HG03520 (cell line): ENCODE data around the gene KDM3B.
"Not testable (repeated sequence)": the region's sequence is repeated elsewhere in the genome, so short reads cannot be mapped to it uniquely, and the experiment has no call there.

Source experiments
- ATAC-seq: cut with Tn5 transposase; IDR thresholded peaks from one replicate; pipeline ENCODE4 v1.9.1; 2021; ENCODE audit warnings: mild to moderate bottlenecking, moderate library complexity; ENCODE audit not compliant: unreplicated experiment

KDM3B gene

DNA sequence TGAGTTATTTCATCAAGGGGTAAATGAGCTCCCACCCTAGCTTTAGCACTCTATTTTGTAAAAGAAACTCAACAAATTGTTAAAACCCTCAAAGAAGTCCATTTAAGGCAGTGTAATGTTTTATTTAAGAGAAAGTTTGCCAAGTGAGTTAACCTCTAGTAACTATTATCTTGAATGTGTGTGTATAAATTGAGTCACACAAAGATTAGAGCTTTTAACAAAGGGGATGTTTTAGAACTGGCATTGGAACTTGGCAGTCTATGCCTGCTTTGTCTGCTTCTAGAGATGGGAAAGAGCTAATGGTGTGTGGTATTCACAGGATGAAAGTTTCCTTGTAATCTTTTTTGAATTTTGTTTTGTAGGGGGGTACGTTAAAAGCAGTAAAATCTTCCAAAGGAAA is 33.2 kb downstream of the KDM3B start:
- no peak for ATAC-seq

DNA sequence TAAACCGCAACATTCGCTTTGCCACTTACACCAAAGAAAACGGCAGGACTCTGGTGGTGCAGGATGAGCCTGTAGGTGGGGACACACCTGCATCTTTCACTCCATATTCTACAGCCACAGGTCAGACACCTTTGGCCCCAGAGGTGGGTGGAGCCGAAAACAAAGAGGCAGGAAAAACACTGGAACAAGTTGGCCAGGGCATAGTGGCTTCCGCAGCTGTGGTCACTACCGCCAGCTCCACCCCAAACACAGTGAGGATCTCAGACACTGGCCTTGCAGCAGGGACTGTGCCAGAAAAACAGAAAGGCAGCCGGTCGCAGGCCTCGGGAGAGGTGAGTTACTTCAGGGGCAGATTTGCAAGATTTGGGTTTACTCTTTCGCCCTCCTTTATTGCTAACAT is 33.8 kb downstream of the KDM3B start:
- no peak for ATAC-seq

DNA sequence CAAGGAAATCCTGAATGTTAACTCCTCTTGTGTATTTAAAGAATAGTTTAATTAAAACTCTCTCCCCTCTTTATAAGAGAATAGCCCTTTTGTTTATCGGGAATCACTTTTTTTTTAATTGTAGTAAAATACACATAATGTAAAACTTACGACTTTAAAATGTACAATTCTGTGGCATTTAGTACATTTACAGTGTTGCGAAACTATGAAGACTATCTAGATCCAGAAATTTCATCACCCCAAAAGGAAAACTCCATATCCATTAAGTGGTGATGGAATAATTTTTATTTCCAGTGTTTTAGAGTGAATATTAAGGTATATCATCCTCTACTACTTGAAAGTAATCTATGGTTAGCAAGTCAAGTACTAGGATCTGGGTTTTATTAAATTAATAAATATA is 36.8 kb downstream of the KDM3B start:
- no peak for ATAC-seq

DNA sequence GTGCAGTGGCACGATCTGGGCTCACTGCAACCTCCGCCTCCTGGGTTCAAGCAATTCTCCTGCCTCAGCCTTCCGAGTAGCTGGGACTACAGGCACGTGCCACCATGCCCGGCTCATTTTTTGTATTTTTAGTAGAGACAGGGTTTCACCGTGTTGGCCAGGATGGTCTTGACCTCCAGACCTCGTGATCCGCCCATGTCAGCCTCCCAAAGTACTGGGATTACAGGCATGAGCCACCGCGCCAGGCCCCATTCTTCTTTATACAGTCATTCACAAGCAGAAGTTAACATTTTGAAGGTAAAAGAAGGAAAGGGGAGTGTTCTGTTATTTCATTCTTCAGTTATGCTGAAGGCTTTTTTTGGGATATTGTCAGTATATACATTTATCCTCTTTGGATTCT is 37.4 kb downstream of the KDM3B start:
- ATAC-seq, result not testable (repeated sequence)

DNA sequence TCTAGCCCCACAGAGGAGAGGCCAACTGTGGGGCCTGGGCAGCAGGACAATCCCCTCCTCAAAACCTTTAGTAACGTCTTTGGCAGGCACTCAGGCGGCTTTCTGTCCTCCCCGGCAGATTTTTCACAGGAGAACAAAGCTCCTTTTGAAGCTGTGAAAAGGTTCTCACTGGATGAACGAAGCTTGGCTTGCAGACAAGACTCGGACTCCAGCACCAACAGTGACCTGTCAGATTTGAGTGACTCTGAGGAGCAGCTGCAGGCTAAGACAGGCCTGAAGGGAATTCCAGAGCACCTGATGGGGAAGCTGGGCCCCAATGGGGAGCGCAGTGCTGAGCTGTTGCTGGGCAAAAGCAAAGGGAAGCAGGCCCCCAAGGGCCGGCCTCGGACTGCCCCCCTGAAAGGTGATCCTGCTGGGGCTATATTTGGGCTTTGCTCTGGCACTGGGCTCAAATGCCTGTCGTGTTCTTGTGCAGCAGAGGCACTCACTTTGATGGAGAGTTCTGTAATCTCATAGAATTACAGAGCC is 39.4 kb downstream of the KDM3B start:
- no peak for ATAC-seq

DNA sequence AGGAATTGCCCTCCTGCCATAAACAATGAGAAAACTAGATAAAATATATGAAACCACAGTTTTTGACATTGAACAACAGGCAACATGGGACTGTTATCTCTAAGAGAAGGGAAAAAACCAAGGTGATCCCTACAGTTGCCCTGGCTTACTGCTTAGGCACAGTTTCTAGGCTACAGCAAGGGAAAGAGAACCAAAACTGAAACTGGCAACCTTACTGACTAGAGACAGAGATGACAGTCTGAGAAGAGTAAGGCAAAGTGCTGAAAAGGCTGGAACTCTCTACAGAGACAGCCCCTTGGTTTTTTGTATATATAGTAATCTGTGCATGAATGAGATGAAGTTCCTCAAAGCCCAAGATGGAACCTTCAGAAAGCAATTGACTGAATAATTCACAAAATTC is 50.2 kb downstream of the KDM3B start:
- ATAC-seq, result no peak

DNA sequence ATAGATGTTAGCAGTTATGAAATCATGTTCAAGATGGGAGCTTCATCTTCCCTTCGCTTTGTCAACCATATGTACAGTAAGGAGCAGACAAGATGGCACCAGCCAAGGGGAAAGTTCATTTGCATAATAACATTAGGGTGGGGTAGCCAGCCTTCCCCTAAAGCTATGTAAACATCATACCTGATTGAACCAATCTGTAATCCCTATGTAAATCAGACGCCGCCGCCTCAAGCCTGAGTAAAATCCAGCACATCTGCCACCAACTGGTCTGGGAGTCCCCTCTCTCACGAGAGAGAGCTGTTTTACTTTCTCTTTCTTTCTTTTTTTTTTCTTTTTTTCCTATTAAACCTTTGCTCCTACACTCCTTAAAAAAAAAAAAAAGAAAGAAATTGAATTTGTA is 55.5 kb downstream of the KDM3B start:
- no peak for ATAC-seq

DNA sequence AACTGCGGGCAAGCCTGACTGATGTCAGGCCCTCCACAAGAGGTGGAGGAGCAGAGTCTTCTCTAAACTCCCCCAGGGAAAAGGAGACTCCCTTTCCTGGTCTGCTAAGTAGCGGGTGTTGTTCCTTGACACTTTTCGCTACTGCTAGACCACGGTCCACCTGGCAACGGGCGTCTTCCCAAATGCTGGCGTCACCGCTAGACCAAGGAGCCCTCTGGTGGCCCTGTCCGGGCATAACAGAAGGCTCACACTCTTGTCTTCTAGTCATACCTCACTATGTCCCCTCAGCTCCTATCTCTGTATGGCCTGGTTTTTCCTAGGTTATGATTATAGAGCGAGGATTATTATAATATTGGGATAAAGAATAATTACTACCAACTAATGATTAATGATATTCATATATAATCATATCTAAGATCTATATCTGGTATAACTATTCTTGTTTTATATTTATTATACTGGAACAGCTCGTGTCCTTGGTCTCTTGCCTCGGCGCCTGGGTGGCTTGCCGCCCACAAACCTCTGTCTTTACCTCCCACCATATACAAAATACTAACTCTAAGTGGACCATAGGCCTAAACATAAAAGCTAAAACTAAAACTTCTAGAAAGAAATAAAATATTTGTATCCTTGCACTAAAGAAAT is 58.6 kb downstream of the KDM3B start:
- not testable (repeated sequence) for ATAC-seq

DNA sequence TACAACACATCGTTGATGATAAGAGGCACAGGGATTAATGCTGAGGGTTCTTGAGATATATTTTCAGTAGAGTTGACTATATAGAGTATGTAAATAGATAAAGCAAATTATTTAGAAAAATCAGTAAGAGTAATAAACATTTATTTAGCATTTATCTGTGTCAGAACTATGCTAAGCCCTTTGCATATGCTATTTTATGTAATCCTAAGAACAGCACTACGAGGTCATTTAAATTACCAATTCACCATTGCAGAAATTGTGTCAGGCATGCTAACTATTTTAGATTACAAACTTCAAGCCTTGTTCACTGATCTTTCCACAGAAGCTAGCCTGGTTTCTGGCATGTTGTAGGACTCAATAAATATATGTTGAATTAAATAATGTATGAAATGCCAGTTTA is 66.0 kb downstream of the KDM3B start:
- no peak for ATAC-seq

DNA sequence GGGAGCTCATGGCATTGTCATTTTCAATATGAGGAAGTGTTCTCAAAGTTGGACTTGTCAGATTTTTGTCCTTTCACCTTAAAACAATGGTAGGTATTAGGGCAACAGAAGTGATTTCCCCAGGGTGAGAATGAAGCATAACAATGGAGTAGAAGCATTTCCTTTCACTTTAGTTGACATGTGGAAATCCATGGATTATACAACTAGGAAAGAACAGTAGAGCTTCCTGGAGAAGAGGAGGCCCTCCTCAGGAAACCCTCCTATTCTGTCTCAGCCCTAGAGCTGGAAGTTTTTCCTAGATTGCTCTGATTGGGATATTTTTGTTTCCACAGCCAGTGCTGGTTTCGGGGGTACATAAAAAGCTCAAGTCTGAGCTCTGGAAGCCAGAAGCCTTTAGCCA is 72.6 kb downstream of the KDM3B start:
- no peak for ATAC-seq

DNA sequence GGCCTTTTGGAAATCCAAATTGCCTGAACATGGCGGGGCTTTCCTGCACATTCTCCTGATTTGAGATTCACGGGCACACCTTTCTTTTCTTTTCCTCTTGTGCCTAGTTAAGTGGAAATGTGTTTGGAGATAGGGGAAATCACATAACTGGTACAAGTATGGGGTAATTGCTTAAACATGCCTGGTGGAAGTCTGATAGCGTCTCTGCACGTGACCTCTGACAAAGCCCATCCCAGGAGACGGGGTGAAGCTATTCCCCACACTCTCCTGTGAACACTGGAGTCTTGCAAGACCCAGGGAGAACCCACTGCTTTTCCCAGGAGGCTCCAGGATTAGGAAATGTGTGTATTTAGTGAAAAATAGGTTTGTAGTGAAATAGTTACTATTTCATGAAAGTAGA is 83.5 kb downstream of the KDM3B start:
- ATAC-seq, result no peak

DNA sequence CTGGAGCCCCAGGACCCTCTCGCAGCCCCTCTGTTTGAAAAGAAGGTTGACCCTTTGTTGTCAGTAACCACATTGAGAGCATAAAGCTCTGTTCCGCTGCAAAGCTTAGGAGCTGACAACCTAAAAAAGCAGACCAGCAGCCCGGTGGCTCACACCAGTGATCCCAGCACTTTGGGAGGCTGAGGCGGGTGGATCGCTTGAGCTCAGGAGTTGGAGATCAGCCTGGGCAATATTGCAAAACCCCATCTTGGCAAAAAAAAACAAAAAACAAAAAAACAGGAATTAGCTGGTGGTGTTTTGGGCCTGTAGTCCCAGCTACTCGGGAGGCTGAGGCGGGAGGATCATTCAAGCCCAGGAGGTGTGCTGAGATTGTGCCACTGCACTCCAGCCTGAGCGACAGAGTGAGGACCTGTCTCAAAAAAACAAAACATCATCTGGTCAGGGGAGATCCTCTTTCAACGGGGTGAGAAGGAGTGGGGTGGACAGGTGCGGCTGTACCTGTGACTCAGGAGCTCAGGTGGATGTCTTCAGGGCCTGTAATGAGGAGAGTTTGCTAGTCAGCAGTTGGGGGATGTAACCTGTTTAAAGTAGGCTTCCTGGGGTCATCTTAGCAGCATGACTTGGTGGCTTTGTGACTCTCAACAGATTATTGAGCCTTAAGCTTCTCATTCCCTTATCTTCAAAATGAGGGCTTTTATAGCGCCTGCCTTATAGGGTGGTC is 85.7 kb downstream of the KDM3B start:
- no peak for ATAC-seq

DNA sequence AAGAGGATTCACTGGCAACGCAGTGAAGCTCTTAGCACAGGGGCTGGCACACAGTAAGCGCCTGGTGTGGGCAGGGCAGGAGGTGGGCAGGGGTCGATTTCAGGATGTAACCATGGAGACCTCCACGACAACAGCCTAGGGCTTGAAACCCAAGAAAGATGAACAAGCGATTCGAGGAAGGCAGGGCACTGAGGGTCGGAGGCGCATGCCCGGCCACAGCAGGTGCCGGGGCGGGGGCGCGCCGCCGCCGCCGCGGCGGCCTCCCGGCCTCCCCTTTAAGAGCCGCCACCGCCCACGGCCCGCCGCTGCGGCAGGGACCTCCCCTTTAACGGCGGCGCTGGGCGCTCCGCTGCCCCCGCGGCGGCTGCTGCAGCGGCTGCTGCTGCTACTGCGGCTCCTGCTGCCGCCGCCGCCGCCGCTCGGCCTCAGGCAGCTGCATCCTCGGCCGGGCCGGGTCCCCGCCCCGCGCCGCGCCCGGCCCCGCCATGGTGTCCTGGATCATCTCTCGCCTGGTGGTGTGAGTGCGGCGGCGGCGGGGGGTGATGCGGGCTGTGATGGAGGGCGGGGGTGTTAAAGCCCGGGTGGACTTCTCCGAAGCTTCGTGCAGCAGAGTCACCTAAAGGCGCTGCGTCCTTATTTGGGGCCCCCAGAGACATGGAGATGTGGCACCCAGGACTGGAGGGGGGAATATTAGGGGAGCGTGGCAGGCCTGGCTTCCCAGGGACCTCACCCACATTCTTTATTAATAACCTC is 86.4 kb downstream of the KDM3B start, which contains the start of gene REEP2:
REEP2 (plus strand) TSS at position 334 of the 753 bp plus-strand sequence; CDS start at position 486, 152 bp downstream.
- ATAC-seq, result peak; percentile 79

DNA sequence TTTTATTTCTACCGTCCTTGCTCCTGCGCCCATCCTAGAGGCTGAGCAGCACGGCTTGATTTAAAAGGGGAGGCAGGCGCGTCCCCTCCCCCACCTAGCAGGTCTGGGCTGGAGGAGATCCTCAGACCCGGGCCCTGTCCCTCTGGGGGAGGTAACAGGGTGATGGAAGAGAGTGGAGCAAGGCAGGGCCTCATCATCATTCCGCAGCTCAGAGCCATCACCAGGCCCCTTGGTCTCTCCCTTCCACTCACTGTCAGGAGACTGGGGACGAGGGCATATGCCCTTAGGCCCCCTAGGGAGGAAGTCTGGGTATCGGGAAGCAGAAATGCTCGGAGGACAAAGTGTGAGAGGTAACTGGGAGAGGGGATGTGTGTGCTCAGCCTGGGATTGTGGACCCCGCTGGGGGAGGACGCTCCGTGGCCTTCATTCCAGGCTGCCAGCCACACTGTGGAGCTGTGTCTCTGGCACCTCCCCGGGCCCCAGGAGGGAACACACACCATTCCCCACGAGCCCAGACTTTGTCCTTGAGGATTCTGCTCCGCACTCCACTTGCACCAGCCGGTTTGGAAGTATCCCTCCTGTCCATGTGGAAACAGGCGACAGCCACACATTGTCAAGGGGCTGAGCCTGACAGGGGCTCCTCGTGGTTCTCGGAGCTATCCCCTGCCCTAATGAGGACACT is 87.1 kb downstream of the KDM3B start:
- no peak for ATAC-seq

DNA sequence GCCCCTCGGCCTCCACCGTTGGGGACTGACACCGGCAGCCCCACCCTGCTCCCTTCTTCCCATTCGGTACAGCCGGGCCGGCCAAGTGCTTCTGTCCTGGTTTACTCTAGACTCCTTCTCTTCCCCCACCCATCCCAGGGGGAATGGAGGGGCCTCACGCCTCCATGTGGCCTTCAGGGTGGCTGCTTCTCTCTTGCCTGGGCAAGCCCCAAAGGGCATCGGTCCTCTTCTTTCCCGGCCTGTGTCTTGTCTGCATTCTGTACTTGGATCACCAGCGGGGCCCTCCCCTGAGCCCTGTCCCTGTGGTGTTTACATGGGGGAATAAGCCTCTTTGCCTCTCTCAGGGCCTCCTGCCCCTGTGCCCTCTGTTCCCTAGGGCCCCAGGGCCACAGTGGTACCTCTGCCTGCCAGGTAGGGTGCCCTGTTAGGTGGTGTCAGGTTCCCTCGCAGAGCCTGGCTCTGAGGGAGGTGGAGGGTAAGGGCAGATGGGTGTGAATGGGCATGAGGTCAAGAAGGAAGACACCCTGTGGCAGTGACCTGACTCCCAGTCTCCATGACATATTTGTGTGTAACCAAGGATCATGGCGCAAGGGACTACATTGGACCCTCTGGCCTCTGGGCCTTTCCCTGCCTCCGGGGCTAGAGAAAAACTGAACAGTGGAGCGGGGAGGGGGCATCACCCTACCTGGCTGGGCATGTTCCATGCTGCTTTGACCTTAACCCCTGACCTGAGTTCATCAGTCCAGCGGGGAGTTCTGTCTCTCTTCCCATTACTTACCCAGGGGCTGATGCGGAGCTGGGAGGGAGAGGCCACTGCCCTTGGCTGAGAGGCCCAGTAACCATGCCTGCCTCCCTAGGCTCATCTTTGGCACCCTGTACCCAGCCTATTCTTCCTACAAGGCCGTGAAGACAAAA is 87.9 kb downstream of the KDM3B start:
- no peak for ATAC-seq

DNA sequence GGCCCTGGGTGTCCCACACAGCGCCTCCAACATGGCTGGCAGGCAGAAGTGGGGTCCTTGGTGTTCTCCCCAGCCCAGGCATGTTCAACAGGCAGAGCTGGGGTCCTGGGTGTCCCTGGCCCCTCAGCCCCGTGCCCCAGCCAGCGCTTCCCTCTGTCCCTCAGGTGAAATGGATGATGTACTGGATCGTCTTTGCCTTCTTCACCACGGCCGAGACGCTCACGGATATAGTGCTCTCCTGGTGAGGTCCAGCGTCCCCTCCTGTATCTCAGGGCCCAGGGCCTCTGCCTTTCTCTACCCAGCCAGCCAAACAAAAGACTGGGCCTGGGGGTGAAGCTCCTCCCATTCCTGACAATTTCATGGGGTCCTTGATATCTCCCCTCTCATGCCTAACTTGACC is 88.7 kb downstream of the KDM3B start:
- ATAC-seq, result no peak

DNA sequence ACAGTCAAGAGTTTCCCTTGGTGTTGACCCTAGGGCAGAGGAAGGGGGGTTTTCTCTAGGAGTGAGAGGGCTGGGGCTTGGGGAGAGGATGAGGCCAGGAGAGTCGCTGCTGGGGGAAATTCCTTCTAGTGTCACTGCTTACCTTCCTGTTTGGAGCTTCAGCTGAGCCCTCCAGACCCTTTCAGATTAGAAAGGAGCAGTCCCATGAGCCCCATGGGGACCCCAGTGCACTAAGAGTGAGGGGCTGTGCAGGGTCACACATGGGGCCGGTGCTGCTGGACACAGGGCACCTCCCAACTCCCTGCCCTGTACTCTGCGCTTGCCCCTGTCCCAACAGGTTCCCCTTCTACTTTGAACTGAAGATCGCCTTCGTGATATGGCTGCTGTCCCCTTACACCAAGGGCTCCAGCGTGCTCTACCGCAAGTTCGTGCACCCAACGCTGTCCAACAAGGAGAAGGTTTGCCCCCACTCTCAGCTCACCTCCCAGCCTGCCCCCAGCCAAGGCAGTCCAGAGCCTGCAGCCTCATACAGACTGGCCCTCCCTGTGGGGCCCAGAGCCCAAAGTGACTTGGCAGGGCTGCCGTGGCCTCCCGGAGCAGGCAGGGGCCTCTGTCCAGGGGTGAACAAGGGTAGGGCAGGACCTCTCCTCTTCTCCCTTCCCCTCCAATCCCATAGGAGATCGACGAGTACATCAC is 91.7 kb downstream of the KDM3B start:
- no peak for ATAC-seq

DNA sequence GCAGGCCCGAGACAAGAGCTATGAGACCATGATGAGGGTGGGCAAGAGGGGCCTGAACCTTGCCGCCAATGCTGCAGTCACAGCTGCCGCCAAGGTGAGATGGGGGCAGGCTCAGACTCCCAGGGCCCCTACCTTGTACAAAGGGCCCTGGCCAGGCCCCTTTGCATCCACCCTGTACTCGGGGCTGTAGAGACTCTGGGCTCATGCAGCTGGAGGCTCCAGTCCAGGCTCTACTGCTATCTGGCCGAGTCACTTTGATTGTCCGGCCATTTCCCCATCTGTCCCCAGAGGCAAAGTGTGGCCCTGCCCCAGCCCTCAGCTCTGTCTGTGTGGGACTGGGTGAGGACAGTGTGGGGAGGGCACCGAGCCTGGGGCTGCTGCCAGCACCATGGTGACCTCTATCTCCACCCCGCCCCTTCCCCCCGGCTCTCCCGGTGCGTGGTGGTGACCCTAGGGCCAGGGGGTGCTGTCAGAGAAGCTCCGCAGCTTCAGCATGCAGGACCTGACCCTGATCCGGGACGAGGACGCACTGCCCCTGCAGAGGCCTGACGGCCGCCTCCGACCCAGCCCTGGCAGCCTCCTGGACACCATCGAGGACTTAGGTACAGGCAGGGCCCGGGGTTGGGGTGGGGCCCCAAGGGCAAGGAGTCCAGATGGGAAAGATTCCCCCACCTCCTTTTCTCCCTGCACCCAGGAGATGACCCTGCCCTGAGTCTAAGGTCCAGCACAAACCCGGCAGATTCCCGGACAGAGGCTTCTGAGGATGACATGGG is 92.5 kb downstream of the KDM3B start:
- ATAC-seq, result no peak
